Hippocampal formation (tissue), 2 donors: ENCODE data around the gene NOXA1.

Experiments used
- DNase-seq, 2 donors: peaks; one replicate each; lab custom pipeline; 2025; lab: John Stamatoyannopoulos, UW

Gene NOXA1

GRCh38 chr9:137452761-137453642 lies 29.8 kb downstream of the NOXA1 start:
- DNase-seq, result no peak

- DNase-seq, result peak in 1 of 2 donors; percentile 22
Observed at GRCh38 chr9:137453643-137454081, 30.5 kb downstream of the NOXA1 start.

GRCh38 chr9:137454145-137454596 lies 31.0 kb downstream of the NOXA1 start:
- no peak for DNase-seq

- DNase-seq, result no peak
Observed at GRCh38 chr9:137454597-137455358, 31.6 kb downstream of the NOXA1 start.

GRCh38 chr9:137455359-137455991 lies 32.3 kb downstream of the NOXA1 start:
- no peak for DNase-seq

- DNase-seq, result no peak
Observed at GRCh38 chr9:137456061-137456863, 33.1 kb downstream of the NOXA1 start.

GRCh38 chr9:137456864-137457405 lies 33.7 kb downstream of the NOXA1 start:
- DNase-seq, result no peak

- DNase-seq, result no peak
Observed at GRCh38 chr9:137457406-137458193, 34.4 kb downstream of the NOXA1 start.

- peak; percentile 49 to 53 for DNase-seq
Observed at GRCh38 chr9:137458194-137459151, 35.3 kb downstream of the NOXA1 start.

- DNase-seq, result peak; percentile 92
Observed at GRCh38 chr9:137459152-137459600, 36.0 kb downstream of the NOXA1 start, which contains the start of gene NSMF. NSMF (minus strand) TSS chr9:137459334; CDS start chr9:137459102, 232 bp downstream.

- DNase-seq, result no peak
Observed at GRCh38 chr9:137459601-137460362, 36.6 kb downstream of the NOXA1 start.

- no peak for DNase-seq
Observed at GRCh38 chr9:137460363-137461315, 37.4 kb downstream of the NOXA1 start.

GRCh38 chr9:137461316-137461662 lies 38.1 kb downstream of the NOXA1 start:
- no peak for DNase-seq

- no peak for DNase-seq
Observed at GRCh38 chr9:137461663-137462395, 38.6 kb downstream of the NOXA1 start.

- DNase-seq, result no peak
Observed at GRCh38 chr9:137462396-137462985, 39.3 kb downstream of the NOXA1 start.
